ENCODE results near the gene RAB20. TPM values are rescaled to one million over a fixed set of nuclear protein-coding genes. Genes with fewer than 3 reads are reported as not detected.

Gene RAB20
- total and polyA plus RNA-seq, 2 experiments from 2014 or later: 2.7 to 6.4 TPM

DNA sequence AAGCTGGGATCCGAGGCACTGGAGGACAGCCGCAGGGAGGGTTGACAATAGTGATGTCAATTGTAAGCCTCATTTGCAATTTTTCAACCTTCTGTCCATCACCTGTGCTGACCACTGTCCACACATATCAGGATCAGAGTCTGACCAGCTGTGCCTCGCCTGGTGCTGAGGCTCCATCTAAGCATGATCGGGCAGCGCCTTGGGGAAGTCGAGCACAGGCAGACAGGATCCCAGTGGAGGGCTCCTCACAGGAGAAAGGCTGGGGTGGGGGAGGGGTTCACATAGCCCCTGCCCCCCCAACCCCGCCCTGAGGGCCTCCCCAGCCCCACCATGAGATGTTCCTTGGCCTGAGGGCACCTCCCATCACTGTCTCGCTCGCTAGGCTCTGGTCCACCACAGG, 60.3 kb downstream of the RAB20 start:
- peaks cover 3% of the 10 kb centered on the region; the same call in 1 of the 2 replicates for H3K36me3 ChIP-seq (ENCODE audit: low read depth)
- no peak for TF ChIP-seq EZH2 (IDR thresholded peaks at IDR 0.05; ENCODE audit: insufficient read depth, poor library complexity, severe bottlenecking)
- TF ChIP-seq EZH2phosphoT487 (IDR thresholded peaks at IDR 0.05; ENCODE audit: insufficient read depth, low read depth): no peak
- DNase-seq: no peak

DNA sequence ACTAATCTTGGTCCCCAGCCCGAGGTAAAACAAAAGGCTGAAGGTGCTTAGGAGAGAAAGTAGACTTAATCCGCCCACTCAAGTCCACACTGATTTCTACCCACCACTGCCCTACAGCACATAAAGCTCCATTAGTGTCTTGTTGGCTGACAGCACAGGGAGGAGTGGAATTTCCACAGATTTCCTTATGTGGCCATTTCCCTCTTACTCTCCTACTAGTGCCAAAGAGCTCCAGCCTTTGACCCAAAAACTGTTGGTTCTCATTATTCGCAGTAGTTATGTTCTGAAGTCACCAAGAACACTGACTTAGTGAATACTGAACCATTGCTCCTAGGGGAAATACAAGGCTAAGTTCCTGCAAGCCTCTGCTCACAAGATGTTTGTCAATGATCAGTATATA, 61.2 kb downstream of the RAB20 start:
- WGBS, 2 experiments (ENCODE audit: low coverage in 1 of 2, low lambda C conversion rate in 2 of 2, missing lambda C conversion rate in 2 of 2): 91 to 92% methylated on average over 3 of the region's 3 CpGs
- Histone ChIP-seq H3K9me2 (ENCODE audit: insufficient read depth) (no peaks in the 10 kb centered on the region), H3K27ac (no peak overlapping the region), H2AFZ (no peak overlapping the region), H3F3A (ENCODE audit: insufficient read depth) (peaks cover 8% of the 10 kb centered on the region), H3K36me3 (ENCODE audit: low read depth) (peaks cover 3% of the 10 kb centered on the region; the same call in 1 of the 2 replicates), H4K20me1 (ENCODE audit: insufficient read depth) (no peaks in the 10 kb centered on the region), H3K4me2 (ENCODE audit: unreplicated experiment) (no peak overlapping the region), H3K79me2 (ENCODE audit: insufficient read depth) (no peaks in the 10 kb centered on the region), H3K9me3 (ENCODE audit: low read depth) (no peaks in the 10 kb centered on the region), H3K9ac (no peak overlapping the region), H3K4me1 (ENCODE audit: insufficient read depth) (no peaks in the 10 kb centered on the region), H3K4me3 (no peak overlapping the region), H3K27me3 (replicated peaks; ENCODE audit: insufficient read depth) (no peaks in the 10 kb centered on the region)
- no peak for TF ChIP-seq EZH2 (IDR thresholded peaks at IDR 0.05; ENCODE audit: insufficient read depth, poor library complexity, severe bottlenecking)
- DNase-seq: no peak
- in situ Hi-C loops (cut with MboI): no loop called here

More for the DNA sequence above, 60.3 kb downstream of the RAB20 start:
- no peaks in the 10 kb centered on the region for H3K4me1 ChIP-seq (ENCODE audit: insufficient read depth)
- H3K9me2 ChIP-seq (ENCODE audit: insufficient read depth): no peaks in the 10 kb centered on the region
- no peak overlapping the region for H3K4me2 ChIP-seq (ENCODE audit: unreplicated experiment)
- H4K20me1 ChIP-seq (ENCODE audit: insufficient read depth): no peaks in the 10 kb centered on the region
- no peak overlapping the region for H3K9ac ChIP-seq
- in situ Hi-C loops (cut with MboI): no loop called here
- no peak overlapping the region for H3K27ac ChIP-seq
- WGBS, 2 experiments (ENCODE audit: low coverage in 1 of 2, low lambda C conversion rate in 2 of 2, missing lambda C conversion rate in 2 of 2): 92 to 93% methylated on average over 9 of the region's 9 CpGs
- no peak overlapping the region for H2AFZ ChIP-seq
- no peak overlapping the region for H3K4me3 ChIP-seq
- no peaks in the 10 kb centered on the region for H3K9me3 ChIP-seq (ENCODE audit: low read depth)
- H3F3A ChIP-seq (ENCODE audit: insufficient read depth): peaks cover 8% of the 10 kb centered on the region
- H3K27me3 ChIP-seq (replicated peaks; ENCODE audit: insufficient read depth): no peaks in the 10 kb centered on the region
- H3K79me2 ChIP-seq (ENCODE audit: insufficient read depth): no peaks in the 10 kb centered on the region

DNA sequence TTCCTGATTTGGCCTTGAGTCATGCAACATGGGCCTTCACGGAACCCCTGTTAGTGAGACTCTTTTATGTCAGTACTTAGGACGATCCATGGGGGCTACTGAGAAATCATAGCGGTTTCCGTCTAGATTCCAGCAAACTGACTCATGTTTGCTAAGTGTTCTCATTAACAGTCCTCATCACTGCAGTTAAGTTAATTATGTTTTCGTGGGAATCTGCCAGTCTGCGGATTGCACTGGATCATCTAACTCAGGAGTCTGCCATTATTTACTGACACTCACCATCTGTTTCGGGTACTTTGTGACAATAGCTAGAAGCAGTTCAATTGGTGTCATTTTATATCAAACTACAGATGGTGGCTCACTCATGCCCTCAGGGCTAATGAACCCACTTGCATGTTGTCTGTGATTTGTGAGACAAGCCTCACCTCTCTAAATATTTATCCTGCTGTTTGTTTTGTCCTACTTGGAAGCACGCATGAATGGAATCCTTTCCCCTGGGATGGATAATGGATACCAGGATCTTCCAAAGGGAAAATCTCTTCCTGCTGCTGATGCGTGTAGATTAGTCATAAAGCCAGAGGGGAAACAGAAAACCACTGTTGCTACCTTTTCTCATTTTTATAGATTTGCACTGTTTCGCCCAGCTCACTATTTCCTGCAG, 61.8 kb downstream of the RAB20 start:
- Histone ChIP-seq H3K9me2 (ENCODE audit: insufficient read depth) (no peaks in the 10 kb centered on the region), H3K36me3 (ENCODE audit: low read depth) (peaks cover 3% of the 10 kb centered on the region; the same call in 1 of the 2 replicates), H4K20me1 (ENCODE audit: insufficient read depth) (no peaks in the 10 kb centered on the region), H3K4me2 (ENCODE audit: unreplicated experiment) (no peak overlapping the region), H3K4me1 (ENCODE audit: insufficient read depth) (no peaks in the 10 kb centered on the region), H2AFZ (no peak overlapping the region), H3K27ac (no peak overlapping the region), H3K79me2 (ENCODE audit: insufficient read depth) (no peaks in the 10 kb centered on the region), H3K4me3 (no peak overlapping the region), H3K9ac (no peak overlapping the region), H3K27me3 (replicated peaks; ENCODE audit: insufficient read depth) (no peaks in the 10 kb centered on the region), H3K9me3 (ENCODE audit: low read depth) (no peaks in the 10 kb centered on the region), H3F3A (ENCODE audit: insufficient read depth) (peaks cover 8% of the 10 kb centered on the region)
- in situ Hi-C loops (cut with MboI): no loop called here
- no peak for DNase-seq
- WGBS, 2 experiments (ENCODE audit: low coverage in 1 of 2, low lambda C conversion rate in 2 of 2, missing lambda C conversion rate in 2 of 2): 84 to 85% methylated on average over 10 of the region's 10 CpGs
- no peak for TF ChIP-seq EZH2phosphoT487 (IDR thresholded peaks at IDR 0.05; ENCODE audit: insufficient read depth, low read depth)
- TF ChIP-seq EZH2 (IDR thresholded peaks at IDR 0.05; ENCODE audit: insufficient read depth, poor library complexity, severe bottlenecking): no peak

DNA sequence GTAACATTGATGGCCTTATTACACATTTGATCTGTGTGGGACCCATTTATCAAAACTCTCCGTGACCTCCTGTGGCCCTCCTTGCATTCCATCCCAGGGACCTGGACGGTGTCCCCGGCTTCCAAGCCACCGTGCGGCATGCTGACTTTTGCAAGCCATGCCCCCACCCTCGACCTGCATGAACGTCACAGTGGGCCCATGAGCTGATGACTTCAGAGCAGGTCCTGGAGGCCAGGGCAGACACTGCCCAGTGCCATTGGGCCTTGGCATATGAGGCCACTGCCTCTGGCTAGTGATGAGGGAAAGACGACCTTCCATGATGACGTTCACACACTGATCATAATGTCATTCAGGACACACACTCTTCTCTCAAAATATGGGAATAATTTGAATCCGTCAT, 62.8 kb downstream of the RAB20 start:
- no peaks in the 10 kb centered on the region for H3K27me3 ChIP-seq (replicated peaks; ENCODE audit: insufficient read depth)
- H3K27ac ChIP-seq: no peak overlapping the region
- H3K4me1 ChIP-seq (ENCODE audit: insufficient read depth): no peaks in the 10 kb centered on the region
- 83 to 84% methylated on average over 9 to 10 of the region's 10 CpGs for WGBS, 2 experiments (ENCODE audit: low coverage in 1 of 2, low lambda C conversion rate in 2 of 2, missing lambda C conversion rate in 2 of 2)
- H3K9me3 ChIP-seq (ENCODE audit: low read depth): no peaks in the 10 kb centered on the region
- no peaks in the 10 kb centered on the region for H3K9me2 ChIP-seq (ENCODE audit: insufficient read depth)
- H3F3A ChIP-seq (ENCODE audit: insufficient read depth): peaks cover 8% of the 10 kb centered on the region
- no peaks in the 10 kb centered on the region for H3K79me2 ChIP-seq (ENCODE audit: insufficient read depth)
- DNase-seq: no peak
- peaks cover 3% of the 10 kb centered on the region; the same call in 1 of the 2 replicates for H3K36me3 ChIP-seq (ENCODE audit: low read depth)
- no peak overlapping the region for H3K9ac ChIP-seq
- no peaks in the 10 kb centered on the region for H4K20me1 ChIP-seq (ENCODE audit: insufficient read depth)
- no peak overlapping the region for H2AFZ ChIP-seq
- H3K4me3 ChIP-seq: no peak overlapping the region
- TF ChIP-seq EZH2 (IDR thresholded peaks at IDR 0.05; ENCODE audit: insufficient read depth, poor library complexity, severe bottlenecking): no peak
- no peak for TF ChIP-seq EZH2phosphoT487 (IDR thresholded peaks at IDR 0.05; ENCODE audit: insufficient read depth, low read depth)
- in situ Hi-C loops (cut with MboI): no loop called here
- H3K4me2 ChIP-seq (ENCODE audit: unreplicated experiment): no peak overlapping the region
